Stimulated activated CD4-positive, alpha-beta T cell treated with anti-CD3 and anti-CD28 coated beads, Interleukin-2, amount 100 ng/mL, for 48 hours (primary cell): ENCODE data around the gene APH1A.
"Not testable (repeated sequence)": the region's sequence is repeated elsewhere in the genome, so short reads cannot be mapped to it uniquely, and the experiment has no call there.

Experiments
- DNase-seq, 2 donors: peaks; one replicate each; pipeline ENCODE4 v3.0.0-alpha.2; 2020

APH1A gene

DNA sequence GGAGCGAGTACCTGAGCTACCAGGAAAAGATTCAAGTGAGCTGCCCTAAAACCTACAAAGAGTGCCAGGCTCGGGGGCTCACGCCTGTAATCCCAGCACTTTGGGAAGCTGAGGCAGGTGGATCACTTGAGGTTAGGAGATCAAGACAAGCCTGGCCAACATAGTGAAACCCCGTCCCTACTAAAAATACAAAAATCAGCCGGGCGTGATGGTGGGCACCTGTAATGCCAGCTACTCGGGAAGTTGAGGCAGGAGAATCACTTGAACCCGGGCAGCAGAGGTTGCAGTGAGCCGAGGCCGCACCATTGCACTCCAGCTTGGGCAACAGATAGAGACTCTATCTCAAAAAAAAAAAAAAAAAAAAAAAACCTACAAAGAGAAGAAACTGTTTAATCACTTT, 35.9 kb downstream of the APH1A start:
- DNase-seq: not testable (repeated sequence)

DNA sequence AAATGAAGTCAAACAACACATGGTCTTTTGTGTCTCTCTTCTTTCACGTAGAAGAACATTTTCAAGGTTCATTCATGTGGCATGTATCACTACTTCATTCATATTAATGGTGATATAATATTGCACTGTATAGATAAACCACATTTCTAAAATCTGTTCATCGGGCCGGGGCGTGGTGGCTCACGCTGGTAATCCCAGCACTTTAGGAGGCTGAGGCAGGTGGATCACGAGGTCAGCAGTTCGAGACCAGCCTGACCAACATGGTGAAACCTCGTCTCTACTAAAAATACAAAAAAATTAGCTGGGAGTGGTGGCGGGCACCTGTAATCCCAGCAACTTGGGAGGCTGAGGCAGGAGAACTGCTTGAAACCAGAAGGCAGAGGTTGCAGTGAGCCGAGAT, 40.6 kb downstream of the APH1A start:
- not testable (repeated sequence) for DNase-seq

DNA sequence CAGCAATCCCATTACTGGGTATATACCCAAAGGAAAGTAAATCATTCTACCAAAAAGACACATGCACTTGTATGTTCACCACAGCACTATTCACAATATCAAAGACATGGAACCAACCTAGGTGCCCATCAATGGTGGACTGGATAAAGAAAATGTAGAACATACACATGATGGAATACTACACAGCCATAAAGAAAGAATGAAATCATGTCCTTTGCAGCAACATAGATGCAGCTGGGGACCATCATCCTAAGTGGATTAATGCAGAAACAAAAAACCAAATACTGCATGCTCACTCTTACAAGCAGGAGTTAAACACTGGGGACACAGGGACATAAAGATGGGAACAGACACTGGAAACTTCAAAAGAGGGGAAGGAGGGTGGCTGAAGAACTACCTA, 41.6 kb downstream of the APH1A start:
- no peak for DNase-seq

DNA sequence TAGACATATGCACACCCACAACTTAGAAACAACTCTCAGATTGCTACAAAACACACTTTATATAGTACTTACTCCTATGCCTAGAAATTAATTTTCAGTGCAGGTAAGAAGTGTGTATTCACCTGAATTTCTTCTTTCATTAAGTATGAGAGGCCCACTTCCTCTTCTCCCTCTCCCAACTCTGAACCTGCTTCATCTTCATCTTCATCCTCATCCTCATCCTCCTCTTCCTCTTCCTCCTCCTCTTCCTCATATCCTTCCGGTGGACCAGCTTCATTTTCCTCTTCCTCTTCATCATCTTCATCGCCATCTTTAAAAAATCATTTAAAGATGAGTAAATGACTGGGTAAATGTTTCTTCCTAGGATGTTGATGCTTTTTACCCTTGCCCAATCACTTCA, 42.3 kb downstream of the APH1A start:
- DNase-seq: no peak

DNA sequence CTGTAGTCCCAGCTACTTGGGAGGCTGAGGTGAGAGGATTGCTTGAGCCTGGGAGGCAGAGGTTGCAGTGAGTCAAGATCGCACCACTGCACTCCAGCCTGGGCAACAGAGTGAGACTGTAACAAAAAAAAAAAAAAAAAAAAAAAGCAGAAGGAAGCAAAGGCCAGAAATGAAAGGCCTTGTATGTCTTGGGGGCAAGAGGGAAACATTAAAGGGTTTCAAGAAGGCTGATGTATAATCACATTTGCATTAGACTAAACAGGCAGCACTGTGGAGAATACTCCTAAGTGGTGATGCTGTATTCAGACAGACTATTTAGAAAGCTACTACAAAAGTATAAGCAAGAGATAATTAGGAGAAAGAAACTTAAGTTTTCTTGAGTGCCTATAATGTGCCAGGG, 43.3 kb downstream of the APH1A start:
- DNase-seq: no peak

DNA sequence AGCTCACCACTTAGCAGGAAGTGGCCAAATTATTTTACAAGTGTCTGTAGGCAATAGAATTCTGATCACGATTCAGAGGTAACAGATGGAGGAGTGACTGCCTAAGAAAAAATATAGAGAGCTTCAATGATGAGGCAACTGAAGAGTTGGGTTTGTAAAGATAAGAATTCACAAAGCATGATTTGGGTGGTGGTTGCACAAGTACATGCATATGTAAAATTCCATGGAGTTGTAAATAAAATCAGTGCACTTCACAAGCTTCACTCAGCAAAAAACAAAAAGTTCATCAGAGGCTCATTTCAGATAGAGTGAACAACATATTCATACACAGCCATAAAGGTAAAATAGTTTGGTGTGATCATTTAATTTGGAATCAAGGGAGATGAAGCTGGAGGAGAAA, 43.8 kb downstream of the APH1A start:
- no peak for DNase-seq

DNA sequence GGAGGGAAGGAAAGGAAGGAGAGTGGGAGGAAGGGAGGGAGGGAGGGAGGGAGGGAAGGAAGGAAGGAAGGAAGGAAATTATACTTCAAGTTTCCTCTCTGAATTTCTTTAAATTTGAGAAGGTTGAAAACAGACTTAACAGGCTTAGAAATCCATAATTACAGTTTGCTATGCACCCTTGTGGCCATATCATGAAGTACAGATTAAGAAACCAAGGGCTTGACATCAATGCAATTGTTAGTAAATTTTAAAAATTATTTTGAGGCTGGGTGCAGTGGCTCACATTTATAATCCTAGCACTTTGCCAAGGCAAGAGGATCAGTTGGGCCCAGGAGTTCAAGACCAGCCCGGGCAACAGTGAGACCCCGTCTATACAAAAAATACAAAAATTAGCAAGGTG, 47.3 kb downstream of the APH1A start:
- DNase-seq: no peak

DNA sequence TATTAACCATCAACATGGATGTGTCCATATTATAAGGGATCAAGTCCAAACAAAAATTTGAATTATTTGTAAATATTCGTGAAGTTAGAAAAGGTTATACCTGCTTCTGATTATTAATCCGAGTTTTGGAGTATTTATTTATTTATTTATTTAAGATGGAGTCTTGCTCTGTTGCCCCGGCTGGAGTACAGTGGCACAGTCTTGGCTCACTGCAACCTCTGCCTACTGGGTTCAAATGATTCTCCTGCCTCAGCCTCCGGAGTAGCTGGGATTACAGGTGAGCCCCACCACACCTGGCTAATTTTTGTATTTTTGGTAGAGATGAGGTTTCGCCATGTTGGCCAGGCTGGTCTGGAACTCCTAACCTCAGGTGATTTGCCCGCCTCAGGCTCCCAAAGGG, 53.0 kb downstream of the APH1A start:
- DNase-seq: not testable (repeated sequence)
